SKM-1 treated with dmso at 0.1 percent for 144 hours (cell line): Measurements from ENCODE around the gene RBCK1.
A peak's percentile ranks its signal among the peaks of the same experiment; 100 is the strongest.
"Not testable (repeated sequence)": the region's sequence is repeated elsewhere in the genome, so short reads cannot be mapped to it uniquely, and the experiment has no call there.

ENCODE experiments used
- DNase-seq: peaks from one replicate; lab custom pipeline; 2025; ENCODE audit not compliant: unreplicated experiment; lab: John Stamatoyannopoulos, UW

RBCK1 gene

GRCh38 chr20:407953-408842 lies at the start of gene RBCK1:
Gene RBCK1 (plus strand): TSS chr20:408299. CDS start chr20:408758, 459 bp downstream.
- peak; percentile 33 for DNase-seq

- DNase-seq: no peak
Measured at GRCh38 chr20:358891-359555, 49.1 kb upstream of the RBCK1 start.

- DNase-seq: no peak
Measured at GRCh38 chr20:361561-361960, 46.5 kb upstream of the RBCK1 start.

GRCh38 chr20:362271-363254 lies 45.5 kb upstream of the RBCK1 start:
- DNase-seq: peak; percentile 39

GRCh38 chr20:363319-364078 lies 44.6 kb upstream of the RBCK1 start:
- no peak for DNase-seq

GRCh38 chr20:364905-365794 lies 42.9 kb upstream of the RBCK1 start:
- DNase-seq: no peak

GRCh38 chr20:366041-366718 lies 41.9 kb upstream of the RBCK1 start:
- no peak for DNase-seq

GRCh38 chr20:366719-367485 lies 41.2 kb upstream of the RBCK1 start:
- DNase-seq: no peak

- no peak for DNase-seq
Measured at GRCh38 chr20:367486-367887, 40.6 kb upstream of the RBCK1 start.

GRCh38 chr20:368915-369314 lies 39.2 kb upstream of the RBCK1 start:
- no peak for DNase-seq

GRCh38 chr20:370151-370600 lies 37.9 kb upstream of the RBCK1 start:
- DNase-seq: no peak

GRCh38 chr20:370977-371754 lies 36.9 kb upstream of the RBCK1 start:
- no peak for DNase-seq

- peak; percentile 23 for DNase-seq
Measured at GRCh38 chr20:371755-372542, 36.1 kb upstream of the RBCK1 start.

GRCh38 chr20:372543-373082 lies 35.5 kb upstream of the RBCK1 start:
- not testable (repeated sequence) for DNase-seq

GRCh38 chr20:373171-373890 lies 34.8 kb upstream of the RBCK1 start:
- peak; percentile 56 for DNase-seq
